Keratinocyte (primary cell): Measurements from ENCODE around the gene PCDH1.

Source experiments
- EZH2 ChIP-seq: IDR thresholded peaks from one replicate; pipeline ENCODE4 v1.6.1; 2012; ENCODE audit warnings: inconsistent platforms, mild to moderate bottlenecking, low read length, moderate library complexity
- TF ChIP-seq, protein P1 (sequence below), 3 experiments: IDR thresholded peaks in 1 of 3; conservative IDR thresholded peaks in 1 of 3; optimal IDR thresholded peaks in 1 of 3; 2 replicates in 2 of 3; 3 replicates in 1 of 3; pipeline versions ENCODE3 to v1.5.1; 2011; ENCODE audit warnings: low read length in 3 of 3, mild to moderate bottlenecking in 3 of 3, moderate library complexity in 2 of 3, control low read depth in 1 of 3, inconsistent platforms in 1 of 3; ENCODE audit not compliant: insufficient read depth in 2 of 3; ENCODE audit errors: extremely low read depth in 1 of 3

GRCh38 chr5:141811287-141812155 lies 66.7 kb downstream of the PCDH1 start:
- TF ChIP-seq, protein P1, sequence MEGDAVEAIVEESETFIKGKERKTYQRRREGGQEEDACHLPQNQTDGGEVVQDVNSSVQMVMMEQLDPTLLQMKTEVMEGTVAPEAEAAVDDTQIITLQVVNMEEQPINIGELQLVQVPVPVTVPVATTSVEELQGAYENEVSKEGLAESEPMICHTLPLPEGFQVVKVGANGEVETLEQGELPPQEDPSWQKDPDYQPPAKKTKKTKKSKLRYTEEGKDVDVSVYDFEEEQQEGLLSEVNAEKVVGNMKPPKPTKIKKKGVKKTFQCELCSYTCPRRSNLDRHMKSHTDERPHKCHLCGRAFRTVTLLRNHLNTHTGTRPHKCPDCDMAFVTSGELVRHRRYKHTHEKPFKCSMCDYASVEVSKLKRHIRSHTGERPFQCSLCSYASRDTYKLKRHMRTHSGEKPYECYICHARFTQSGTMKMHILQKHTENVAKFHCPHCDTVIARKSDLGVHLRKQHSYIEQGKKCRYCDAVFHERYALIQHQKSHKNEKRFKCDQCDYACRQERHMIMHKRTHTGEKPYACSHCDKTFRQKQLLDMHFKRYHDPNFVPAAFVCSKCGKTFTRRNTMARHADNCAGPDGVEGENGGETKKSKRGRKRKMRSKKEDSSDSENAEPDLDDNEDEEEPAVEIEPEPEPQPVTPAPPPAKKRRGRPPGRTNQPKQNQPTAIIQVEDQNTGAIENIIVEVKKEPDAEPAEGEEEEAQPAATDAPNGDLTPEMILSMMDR (optimal IDR thresholded peaks at IDR 0.05 in 1 of 3, IDR thresholded peaks at IDR 0.05 in 1 of 3, conservative IDR thresholded peaks at IDR 0.05 in 1 of 3; ENCODE audit: extremely low read depth in 1 of 3, insufficient read depth in 2 of 3, low read length in 3 of 3), result peak; percentile 55 to 82 (median 65)
- TF ChIP-seq EZH2, result no peak
